NCI-H2227 (cell line): ENCODE data around the gene INSRR.
A peak's percentile ranks its signal among the peaks of the same experiment; 100 is the strongest.

Experiments
- DNase-seq: peaks from one replicate; lab custom pipeline; 2025; ENCODE audit not compliant: unreplicated experiment; lab: John Stamatoyannopoulos, UW

INSRR gene

DNA sequence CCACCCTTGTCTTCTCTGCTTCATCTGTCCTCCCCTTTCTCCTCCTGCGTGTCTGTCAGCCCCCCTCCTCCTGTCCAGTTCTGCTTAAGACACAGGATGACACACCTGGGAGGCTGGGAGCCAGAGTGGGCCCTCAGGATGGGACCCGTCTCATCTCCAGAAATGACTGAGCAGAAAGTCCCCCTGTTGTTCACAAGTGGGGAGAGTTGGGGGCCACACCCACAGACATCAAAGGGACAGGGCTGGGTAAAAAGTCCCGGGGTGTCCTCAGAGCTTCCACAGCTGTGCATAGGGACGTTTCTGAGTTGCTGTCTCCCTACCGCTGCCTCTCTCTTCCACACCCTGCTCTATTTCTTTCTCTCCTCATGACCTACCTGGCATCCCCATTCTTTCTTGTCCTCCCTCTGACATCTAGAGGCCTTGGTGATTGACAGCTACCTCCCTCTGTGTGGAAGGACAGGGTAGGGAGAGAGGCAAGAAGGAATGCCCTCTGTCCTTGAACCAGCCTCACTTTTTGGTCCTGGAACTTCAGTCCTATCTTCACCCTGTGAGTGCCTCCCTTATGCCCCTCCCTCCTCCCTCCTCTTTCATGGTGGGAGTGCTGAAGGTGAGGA, 22.8 kb downstream of the INSRR start:
- DNase-seq = no peak

DNA sequence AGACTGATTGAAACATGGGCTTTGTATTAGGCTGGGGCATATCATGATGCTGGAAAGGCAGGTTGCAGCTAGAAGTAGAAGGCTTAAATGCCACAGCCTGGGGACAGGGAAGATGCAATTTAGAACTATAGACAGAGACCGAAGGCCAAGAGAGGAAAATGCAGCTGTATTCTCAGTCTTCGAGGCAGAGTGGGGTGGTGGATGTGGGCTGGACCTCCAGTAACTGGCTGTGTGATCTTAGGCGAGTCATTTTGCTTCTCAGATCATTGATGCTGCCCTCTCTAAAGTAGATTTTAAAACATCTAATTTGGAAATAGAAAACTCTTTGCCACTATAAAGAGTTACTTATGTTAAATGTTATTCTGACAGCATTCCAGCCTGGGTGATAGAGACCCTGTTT, 24.6 kb downstream of the INSRR start:
- DNase-seq = no peak

DNA sequence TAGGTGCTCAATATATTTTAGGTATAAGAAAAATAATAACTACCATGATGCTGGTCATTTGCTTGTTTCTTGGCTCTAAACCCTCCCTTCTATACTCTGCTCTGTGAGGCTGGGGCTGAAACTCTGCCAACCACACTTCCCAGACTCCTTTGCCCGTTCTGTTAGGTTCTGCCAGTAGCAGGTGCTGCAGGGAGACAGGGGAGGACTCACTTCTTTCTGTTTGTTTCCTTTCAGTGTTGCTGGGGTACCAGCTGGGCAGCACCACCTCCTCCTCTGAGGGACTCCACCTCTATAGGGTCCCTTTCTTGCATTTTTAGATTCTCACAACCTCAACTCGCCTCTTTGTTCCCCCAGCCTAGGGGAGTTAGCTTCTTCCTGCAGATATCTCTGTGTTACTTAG, 25.3 kb downstream of the INSRR start:
- DNase-seq = no peak

DNA sequence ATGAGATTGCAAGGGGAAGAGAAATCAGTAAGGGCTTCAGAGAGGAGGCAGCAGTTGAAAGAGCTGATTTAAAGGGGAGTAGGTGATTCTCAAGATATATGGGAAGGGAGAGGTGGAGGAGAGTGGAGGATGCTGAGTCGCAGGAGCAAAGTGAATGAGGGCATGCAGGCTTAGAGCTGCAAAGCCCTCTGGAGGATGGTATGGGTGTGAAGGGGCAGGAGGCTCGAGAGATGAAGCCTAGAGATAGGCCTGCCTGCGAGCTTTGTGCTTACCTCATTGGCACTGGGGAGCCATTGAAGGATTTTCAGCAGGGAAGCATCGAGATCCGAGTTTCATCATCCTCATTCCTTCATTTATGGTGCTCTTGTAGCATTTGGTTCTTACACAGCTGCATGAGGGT, 26.5 kb downstream of the INSRR start:
- DNase-seq = no peak

DNA sequence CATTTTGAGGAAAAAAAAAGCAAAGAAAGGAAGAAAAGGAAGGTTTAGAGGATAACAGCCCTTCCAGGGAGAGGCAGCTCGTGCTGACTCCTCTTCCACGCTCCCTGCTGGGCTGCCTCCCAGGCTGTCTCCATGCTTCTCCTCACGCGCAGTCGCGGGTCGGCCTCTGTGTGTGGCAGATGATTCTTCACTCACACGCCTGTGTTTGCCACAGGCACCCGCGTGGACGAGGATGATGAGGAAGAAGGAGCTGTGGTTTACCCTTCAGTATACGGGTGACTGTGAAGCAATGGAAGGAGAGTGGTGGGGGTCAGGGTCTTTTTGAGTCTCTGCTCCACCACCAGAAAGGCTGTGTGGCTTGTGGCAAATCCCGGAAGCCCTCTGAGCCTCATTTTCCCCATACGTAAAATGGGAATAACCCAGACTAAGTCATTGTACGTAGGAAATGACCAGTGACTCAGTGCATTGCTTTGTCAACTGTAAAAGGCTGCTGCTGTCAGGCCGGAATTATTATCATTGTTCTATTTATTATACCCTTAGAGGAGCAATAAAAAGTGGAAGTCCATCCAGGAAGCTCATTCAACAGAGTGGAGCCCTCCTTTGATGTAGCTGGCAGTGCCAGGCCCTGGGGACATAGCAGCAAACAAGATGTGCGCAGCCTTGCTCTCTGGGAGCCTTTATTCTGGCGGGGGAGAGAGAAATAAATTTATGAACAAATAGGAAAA, 30.4 kb downstream of the INSRR start:
- DNase-seq = no peak

DNA sequence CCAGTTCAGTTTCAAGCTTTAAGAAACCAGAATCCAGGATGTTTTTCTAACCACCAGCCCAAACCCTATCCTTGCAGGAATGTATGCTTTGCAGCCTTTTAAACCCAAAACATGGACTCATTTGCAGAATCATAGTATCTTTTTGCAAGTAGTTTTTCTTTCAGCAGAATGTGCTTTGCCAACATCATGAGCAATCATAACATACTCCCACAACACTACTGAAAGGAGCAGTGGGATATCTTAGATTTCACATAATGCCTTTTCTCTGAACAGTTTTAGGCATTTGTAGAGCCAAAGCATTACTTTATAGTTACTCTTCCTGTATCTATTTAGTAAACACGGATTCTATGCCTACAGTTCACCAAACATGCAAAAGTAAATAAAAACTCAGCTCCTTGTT, 32.3 kb downstream of the INSRR start:
- no peak for DNase-seq

DNA sequence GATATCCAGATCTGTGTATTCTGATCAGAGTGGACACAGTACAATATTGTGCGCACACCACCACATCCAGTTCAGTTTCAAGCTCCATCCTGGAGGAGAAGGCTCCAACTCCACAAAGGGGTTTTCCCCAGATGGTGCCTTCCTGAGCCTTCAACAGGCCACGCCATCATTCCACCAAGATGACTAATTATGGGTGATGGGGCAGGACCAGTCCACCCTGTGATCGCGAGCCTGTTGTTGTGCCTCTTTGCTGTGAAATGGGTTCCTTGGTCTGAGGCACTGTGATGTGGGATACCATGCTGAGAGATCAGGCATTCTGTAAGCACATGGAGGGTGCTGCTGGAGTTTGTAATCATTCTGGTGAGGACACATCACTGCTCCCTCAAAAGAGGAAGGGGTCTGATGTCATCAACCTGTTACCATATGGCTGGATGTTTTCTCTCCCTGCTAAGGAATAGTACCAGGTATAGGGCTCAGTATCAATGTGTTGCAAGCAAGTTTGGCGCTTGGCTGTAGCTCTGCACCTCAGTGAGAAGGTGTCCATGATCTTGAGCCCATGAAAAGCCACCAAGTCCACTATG, 35.6 kb downstream of the INSRR start:
- DNase-seq = no peak

DNA sequence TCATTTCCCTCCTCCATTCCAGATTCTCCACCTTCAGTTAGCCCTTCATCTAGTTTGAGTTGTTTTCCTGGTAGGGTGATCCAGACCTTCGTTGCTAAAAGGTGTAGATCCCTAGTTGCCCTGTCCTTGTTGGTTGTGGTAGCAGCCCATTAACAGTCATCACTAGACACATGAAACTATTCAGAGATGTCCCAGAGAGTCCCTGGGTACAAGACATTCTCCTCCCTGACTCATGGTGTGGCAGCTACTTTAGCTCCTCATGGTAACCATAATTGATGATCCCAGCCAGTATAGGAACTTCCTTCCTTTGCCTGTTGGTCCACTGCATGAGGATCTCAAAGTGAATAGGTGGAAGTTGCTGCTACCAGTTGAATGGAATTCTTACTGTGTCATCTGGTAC, 36.2 kb downstream of the INSRR start:
- DNase-seq = no peak

DNA sequence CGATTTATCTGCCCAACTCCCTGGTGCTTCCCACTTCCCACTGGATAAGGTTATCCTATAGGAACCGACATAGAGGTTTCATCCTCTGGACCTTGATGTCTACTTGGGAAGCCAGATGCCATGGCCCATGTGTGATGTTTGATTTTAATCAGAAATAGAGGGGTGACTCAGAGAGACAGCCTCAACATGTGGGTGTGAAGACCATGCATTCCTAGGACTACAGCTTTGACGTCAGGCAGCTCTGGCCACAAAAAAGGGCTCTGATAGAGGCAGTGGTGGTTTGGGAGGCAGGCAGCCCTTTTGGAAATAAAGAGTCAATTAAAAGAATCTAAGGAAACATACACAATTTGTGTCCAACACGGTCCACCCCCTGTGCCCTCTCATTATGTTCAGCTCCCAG, 37.1 kb downstream of the INSRR start:
- DNase-seq = no peak

DNA sequence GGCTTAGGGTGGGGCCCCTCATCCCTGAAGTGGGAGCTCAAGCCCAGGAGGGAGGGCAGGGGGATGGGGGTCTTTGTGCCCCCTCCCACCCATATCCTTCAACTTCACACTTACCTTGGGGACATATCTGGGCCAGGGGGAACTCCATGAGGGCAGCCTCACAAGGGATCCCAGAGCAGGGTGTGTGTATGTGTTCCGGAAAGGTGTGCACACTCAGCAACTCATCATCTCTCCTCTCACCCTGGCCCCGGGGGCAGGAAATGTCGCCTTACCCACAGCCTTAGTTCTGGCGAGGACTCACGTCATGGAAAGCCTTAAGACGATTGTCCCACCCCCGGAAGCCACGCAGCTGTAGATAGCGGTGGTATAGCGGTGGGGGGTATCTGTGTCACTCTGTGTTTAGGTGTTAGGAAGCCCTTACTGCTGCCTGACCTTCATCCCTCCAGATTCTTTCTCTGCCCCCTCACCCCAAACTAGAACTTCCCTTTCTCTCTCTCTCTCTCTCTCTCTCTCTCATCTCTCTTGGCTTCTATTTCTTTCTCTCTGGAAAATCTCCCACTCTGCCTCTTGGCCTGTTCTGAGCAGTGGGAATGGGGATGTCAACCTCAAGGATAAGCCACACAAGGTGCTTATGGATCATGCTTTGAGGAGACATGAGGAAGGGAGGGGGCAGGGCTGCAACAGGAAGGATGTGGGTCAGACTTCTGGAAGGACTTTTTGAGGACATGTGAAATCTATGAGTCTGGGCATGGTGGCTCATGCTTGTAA, 42.2 kb downstream of the INSRR start, which contains the start of gene SH2D2A:
TSS of gene SH2D2A (minus strand) at position 288 of the 768 bp plus-strand sequence. CDS start at position 148, 140 bp downstream.
- no peak for DNase-seq

DNA sequence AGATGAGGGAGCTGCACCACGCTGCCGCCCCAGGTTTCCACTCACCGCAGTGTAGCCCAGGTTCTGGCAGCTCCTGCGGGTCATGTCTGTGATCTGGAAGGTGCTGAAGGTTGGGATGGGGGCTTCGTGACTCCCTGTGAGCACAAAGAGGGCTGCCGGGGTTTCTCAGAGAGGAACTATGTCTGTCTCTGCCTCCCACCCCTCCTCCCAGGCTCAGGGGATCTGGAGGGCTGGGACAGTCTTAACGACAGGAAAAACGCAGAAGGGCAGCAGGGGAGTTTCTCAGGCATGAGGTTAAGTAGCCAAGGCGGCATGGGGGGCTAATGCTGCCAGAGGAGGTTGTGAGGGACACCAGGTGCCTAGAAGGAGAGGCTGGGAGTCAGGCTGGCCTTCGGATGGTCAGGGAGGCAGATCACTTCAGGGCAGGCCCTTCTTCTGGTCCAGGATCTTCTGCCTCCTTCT, 42.9 kb downstream of the INSRR start:
- DNase-seq = no peak

DNA sequence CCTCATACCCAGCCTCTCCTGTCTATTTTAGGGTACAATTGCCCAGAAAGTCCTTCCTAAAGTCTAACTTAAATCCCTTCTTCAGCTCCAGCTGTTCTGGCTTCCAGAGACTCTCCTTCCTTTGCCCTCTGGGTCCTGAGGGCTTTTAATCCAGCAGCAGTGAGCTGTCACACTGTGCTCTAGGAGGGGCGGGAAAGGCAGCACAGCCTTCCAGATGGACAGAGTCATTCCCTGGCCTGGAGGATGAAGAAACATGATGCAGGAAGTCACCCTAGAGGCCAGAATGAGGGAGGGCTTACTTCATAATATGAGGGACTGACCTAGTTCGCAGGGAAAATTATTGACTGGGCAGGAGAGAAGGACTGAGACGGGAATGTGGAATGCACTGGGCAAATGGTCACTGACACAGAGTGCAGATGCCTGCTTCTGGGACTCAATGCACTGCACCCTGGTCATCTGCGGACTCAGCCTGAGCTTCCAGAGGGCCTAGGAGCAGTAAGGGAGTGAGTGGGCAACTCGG, 43.5 kb downstream of the INSRR start:
- DNase-seq = no peak

DNA sequence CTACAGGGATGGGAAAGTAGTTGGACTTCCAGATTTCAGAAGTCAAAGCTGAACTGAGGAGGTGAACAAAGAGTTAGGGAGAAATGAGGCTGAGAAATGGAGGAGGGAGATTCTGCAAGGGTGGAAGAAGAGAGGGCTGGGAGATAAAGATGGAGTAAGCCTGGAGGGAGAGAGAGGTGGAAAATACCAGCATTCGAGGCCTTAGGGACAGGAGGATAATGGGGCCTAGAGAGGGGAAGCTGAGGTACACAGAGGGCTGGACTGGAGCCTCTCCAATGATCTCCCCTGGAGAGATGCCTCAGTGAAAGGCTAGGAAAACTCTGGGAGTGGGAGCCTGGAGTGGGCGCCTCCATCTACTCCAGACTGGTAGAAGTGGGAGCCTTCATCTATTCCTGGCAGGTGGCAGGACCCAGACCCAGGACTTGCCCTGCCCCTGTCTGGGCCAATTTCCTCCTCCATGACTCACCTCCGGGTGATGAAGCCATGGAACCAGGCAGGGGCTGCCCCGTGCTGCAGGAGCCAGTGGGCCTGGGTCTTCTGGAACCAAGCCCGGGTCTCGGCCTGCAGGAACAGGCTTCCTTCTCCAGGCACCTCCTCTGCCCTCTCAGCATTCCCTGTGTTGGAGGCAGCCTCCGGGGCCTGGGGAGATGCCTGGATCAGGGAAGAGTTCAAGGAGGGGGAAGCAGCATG, 44.2 kb downstream of the INSRR start:
- no peak for DNase-seq

DNA sequence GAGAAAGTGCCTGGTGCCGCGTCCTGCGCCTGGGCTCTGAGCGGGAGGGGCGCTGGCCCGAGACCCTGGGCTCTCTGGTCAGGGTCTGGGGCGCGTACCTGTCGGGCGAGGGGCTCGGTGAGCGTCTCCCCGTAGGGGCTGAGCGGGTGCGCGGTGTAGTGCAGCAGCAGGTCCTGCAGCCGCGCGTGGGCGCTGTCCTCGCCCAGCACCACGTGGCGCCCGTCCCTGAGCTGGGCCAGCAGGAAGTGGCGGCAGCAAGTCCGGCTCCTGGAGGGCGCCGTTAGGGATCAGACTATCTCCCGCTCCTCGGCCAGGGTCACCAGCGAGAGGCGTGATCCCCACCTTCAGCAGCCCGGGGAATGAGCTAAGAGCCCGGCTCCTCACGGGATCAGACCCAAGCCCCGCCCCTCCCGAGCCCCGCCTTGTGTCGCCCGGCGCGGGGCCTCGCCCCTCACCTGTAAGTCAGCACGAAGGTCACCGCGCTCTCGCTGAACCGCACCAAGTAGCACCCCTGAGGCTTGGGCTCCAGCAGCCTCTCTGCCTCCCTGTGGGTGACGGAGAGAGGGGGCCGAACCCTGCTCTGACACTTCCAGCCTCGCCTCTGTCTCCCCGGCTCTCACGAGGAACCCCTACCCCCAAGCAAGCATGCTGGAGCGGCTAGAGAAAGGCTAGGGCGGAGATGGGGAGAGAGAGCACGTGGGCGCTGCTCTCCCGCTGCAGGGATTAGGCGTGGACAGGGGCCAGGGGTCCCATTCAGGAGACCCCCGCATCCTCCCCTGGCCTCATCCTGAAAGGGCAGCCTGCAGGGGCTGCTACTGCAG, 45.0 kb downstream of the INSRR start:
- peak; percentile 47 for DNase-seq

DNA sequence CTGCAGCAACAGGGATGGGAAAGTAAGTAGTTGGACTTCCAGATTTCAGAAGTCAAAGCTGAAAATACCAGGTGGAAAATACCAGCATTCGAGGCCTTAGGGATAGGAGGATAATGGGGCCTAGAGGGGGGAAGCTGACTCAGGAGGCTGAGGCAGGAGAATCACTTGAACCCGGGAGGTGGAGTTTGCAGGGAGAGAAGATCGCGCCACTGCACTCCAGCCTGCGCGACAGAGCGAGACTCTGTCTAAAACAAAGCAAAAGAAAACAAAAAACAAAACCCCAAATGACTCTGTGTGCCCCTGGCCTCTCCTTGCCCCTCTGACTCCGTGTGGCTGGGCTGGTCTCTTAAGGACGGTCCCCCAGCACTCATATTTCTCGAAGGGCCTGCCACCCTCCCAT, 45.6 kb downstream of the INSRR start:
- no peak for DNase-seq

DNA sequence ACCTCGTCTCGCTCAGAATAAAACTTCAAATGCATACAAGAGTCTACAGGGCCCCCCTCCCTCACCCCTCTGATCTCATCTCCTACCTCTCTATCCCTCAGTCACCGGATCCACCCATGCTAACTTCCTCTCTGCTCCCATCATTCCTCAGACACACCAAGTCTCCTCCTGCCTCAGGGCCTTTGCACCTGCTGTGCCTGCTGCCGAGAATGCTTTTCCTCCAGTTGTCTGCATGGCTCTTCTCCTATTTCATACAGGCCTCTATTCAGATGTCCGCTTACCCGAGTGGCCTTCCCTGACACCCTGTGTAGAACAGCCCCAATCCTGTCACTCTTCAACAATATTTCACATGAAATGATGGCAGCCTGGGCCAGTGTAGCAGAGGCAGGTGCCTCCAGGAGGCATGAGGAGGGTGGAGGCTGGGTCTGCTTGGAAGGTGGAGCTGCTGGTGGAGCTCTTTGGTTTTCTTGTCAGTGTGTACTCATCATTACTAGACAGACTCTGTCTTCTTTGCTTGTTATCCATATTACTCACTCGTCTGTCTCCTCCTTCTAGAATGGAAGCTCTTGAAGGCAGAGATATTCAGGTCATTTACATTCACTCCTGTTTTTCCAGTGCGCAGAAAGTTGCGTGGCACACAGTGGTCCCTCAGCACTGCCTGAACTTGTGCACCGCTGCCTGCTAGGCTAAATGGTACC, 46.5 kb downstream of the INSRR start:
- no peak for DNase-seq

DNA sequence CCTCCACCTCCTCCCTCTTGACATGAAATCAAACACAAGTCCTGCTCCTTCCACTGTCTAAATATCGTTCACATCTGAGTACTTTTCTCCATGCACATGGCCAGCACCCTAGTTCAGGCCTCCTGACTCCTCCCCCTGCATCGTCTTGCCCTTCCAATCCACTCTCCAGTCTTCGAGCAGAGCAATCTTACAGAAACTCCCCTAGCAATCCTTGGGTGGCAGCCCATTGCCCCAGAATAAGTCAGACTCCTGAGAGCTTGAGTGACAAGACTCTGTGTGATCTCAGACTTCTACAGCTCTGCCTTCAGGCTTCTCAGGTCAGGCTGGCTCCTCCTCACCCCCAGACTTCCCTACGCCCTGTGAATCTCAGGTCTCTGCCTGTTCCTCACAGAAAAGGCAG, 47.7 kb downstream of the INSRR start:
- DNase-seq = no peak

DNA sequence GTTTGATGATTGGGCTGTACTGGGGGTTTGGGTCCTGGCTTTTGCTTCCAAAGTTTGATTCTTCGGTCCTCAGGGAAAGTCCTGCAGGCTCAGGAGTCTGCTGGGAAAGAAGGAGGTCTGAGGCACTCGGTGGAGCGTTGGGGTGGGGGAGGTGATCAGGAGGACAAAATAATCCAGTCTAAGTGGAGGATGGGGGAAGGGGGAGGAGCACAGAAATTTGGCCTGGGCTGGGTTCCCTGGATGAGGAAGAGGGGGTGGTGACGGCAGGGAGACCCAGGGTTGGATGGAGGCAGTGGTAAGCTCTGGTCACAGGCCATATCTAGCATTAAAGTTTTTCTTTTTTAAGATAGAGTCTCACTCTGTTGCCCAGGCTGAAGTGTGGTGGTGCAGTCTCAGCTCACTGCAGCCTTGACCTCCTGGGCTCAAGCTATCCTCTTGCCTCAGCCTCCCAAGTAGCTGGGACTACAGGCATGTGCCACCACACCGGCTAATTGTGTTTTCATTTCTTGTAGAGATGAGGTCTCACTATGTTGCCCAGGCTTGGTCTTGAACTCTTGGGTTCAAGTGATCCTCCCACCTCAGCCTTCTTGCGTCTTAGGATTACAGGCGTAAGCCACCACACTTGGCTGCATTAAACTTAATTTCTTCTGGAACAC, 49.1 kb downstream of the INSRR start:
- no peak for DNase-seq

DNA sequence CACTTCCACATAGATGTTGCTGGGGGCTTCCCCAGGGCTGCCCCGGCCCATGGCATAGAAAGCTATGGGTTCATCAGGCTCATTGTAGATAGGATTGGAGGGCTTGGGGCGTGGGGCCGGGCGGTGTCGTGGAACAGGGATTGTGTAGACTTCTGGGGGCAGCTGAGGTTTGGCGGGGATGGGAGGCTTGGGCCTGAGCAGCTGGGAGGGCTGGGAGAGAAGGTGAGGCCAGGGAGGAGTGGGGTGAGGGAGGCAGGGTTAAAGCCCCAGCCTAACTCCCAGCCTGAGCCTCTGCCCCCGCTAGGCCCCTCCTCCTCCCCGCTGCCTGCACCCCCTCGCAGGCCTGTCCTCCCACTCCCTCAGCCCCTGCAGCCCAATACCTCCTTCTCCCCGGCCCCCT, 49.6 kb downstream of the INSRR start:
- DNase-seq = no peak
